Smooth muscle cell (in vitro differentiated cells): Measurements from ENCODE around the gene SH3RF3. TPM values are rescaled to one million over a fixed set of nuclear protein-coding genes. Genes with fewer than 3 reads are reported as not detected.

ENCODE experiments used
- DNase-seq: peaks from one replicate; lab custom pipeline; 2025; ENCODE audit not compliant: unreplicated experiment; lab: John Stamatoyannopoulos, UW
- H2AFZ ChIP-seq: fragments of 200-600 bp; sonication (generic); 2 replicates; pipeline ENCODE4 v1.6.0; 2016; ENCODE audit warnings: antibody characterized with exemption, low read depth, mild to moderate bottlenecking
- H3F3A ChIP-seq: fragments of 200-600 bp; sonication (generic); 2 replicates; pipeline ENCODE4 v1.6.0; 2017; ENCODE audit warnings: antibody characterized with exemption, low read depth
- H3K27ac ChIP-seq: fragments of 200-600 bp; sonication (generic); 2 replicates; pipeline ENCODE4 v1.5.1; 2016; ENCODE audit warnings: low read depth, mild to moderate bottlenecking
- H3K27me3 ChIP-seq: fragments of 200-600 bp; sonication (generic); 2 replicates; pipeline ENCODE4 v1.6.1; 2016; ENCODE audit warnings: low read depth, mild to moderate bottlenecking
- H3K36me3 ChIP-seq: fragments of 200-600 bp; sonication (generic); 2 replicates; pipeline ENCODE4 v1.5.1; 2016; ENCODE audit warnings: low read depth
- H3K4me1 ChIP-seq: fragments of 200-600 bp; sonication (generic); 2 replicates; pipeline ENCODE4 v1.5.1; 2016; ENCODE audit warnings: low read depth
- H3K4me2 ChIP-seq: fragments of 200-600 bp; sonication (generic); 2 replicates; pipeline ENCODE4 v1.6.0; 2016; ENCODE audit warnings: mild to moderate bottlenecking
- H3K4me3 ChIP-seq: fragments of 200-600 bp; sonication (generic); 2 replicates; pipeline ENCODE4 v1.5.1; 2016; ENCODE audit warnings: mild to moderate bottlenecking
- H3K79me2 ChIP-seq: fragments of 200-600 bp; sonication (generic); 2 replicates; pipeline ENCODE4 v1.6.0; 2016; ENCODE audit warnings: low read depth, mild to moderate bottlenecking
- H3K9ac ChIP-seq: fragments of 200-600 bp; sonication (generic); 2 replicates; pipeline ENCODE4 v1.6.0; 2016; ENCODE audit warnings: low read depth
- H3K9me3 ChIP-seq: fragments of 200-600 bp; sonication (generic); replicated peaks from 2 replicates; pipeline ENCODE4 v1.5.1; 2016; ENCODE audit warnings: low read depth
- H4K20me1 ChIP-seq: fragments of 200-600 bp; sonication (generic); 2 replicates; pipeline ENCODE4 v1.6.0; 2016; ENCODE audit warnings: low read depth
- CTCF ChIP-seq: fragments of 200-600 bp; sonication (generic); IDR thresholded peaks from 2 replicates; pipeline ENCODE4 v1.5.1; 2017; ENCODE audit warnings: borderline replicate concordance, mild to moderate bottlenecking, antibody characterized with exemption; ENCODE audit not compliant: insufficient read depth, poor library complexity, severe bottlenecking
- WGBS: methylation state at CpG from one replicate; pipeline ENCODE4 v1.1.7; 2016; ENCODE audit warnings: low lambda C conversion rate; 5-methylcytosine and 5-hydroxymethylcytosine counted together
- polyA plus RNA-seq: library from polyadenylated mRNA; unstranded; fragments of >200 nt; fragmentation: Nextera tagmentation; extraction: Ambion mirVana; gene quantifications from 2 replicates; pipeline ENCODE4 v1.2.1, GENCODE V29; 2016
- total RNA-seq: library from RNA; depleted of rRNA; stranded (reverse); fragments of >200 nt; gene quantifications from 2 replicates; pipeline ENCODE4 v1.2.3, GENCODE V29; 2014

SH3RF3 gene
- total and polyA plus RNA-seq, 2 experiments from 2014 or later = 6.6 to 11.8 TPM

GRCh38 chr2:109148117-109148746 lies 19.2 kb downstream of the SH3RF3 start:
- Histone ChIP-seq H3K9me3 (no peaks in the 10 kb centered on the region), H4K20me1 (peaks cover 86% of the 10 kb centered on the region), H3F3A (no peaks in the 10 kb centered on the region), H2AFZ (no peak overlapping the region), H3K79me2 (peaks cover 75% of the 10 kb centered on the region), H3K36me3 (no peaks in the 10 kb centered on the region), H3K9ac (no peak overlapping the region), H3K4me1 (no peaks in the 10 kb centered on the region), H3K4me3 (no peak overlapping the region), H3K27ac (no peak overlapping the region), H3K4me2 (peak overlapping the region; percentile 43), H3K27me3 (no peaks in the 10 kb centered on the region)
- no peak for TF ChIP-seq CTCF
- WGBS = 77% methylated on average over 12 of the region's 12 CpGs
- no peak for DNase-seq

- Histone ChIP-seq H3K4me3 (no peak overlapping the region), H3K4me1 (no peaks in the 10 kb centered on the region), H4K20me1 (peaks cover 87% of the 10 kb centered on the region), H3K27ac (no peak overlapping the region), H3F3A (no peaks in the 10 kb centered on the region), H3K4me2 (no peak overlapping the region), H3K36me3 (no peaks in the 10 kb centered on the region), H2AFZ (no peak overlapping the region), H3K27me3 (no peaks in the 10 kb centered on the region), H3K9ac (no peak overlapping the region), H3K9me3 (no peaks in the 10 kb centered on the region), H3K79me2 (peaks cover 76% of the 10 kb centered on the region)
- DNase-seq = no peak
- TF ChIP-seq CTCF = no peak
- WGBS = 93% methylated on average over 8 of the region's 8 CpGs
Measured at GRCh38 chr2:109148991-109149645, 20.1 kb downstream of the SH3RF3 start.

GRCh38 chr2:109150559-109150958 lies 21.6 kb downstream of the SH3RF3 start:
- 89% methylated on average over 3 of the region's 3 CpGs for WGBS
- no peaks in the 10 kb centered on the region for H3K4me1 ChIP-seq
- TF ChIP-seq CTCF = no peak
- H3K9ac ChIP-seq = no peak overlapping the region
- no peak overlapping the region for H3K4me3 ChIP-seq
- no peak overlapping the region for H3K27ac ChIP-seq
- H3K9me3 ChIP-seq = no peaks in the 10 kb centered on the region
- no peaks in the 10 kb centered on the region for H3F3A ChIP-seq
- H2AFZ ChIP-seq = no peak overlapping the region
- no peak overlapping the region for H3K4me2 ChIP-seq
- peaks cover 84% of the 10 kb centered on the region for H4K20me1 ChIP-seq
- H3K27me3 ChIP-seq = no peaks in the 10 kb centered on the region
- H3K36me3 ChIP-seq = no peaks in the 10 kb centered on the region
- H3K79me2 ChIP-seq = peaks cover 75% of the 10 kb centered on the region
- no peak for DNase-seq
